ENCODE measurements around the gene AHCYL2. TPM values are rescaled to one million over a fixed set of nuclear protein-coding genes. Genes with fewer than 3 reads are reported as not detected.

The AHCYL2 gene
- total RNA-seq, 1 experiment from 2014 or later, result 23.2 TPM

DNA sequence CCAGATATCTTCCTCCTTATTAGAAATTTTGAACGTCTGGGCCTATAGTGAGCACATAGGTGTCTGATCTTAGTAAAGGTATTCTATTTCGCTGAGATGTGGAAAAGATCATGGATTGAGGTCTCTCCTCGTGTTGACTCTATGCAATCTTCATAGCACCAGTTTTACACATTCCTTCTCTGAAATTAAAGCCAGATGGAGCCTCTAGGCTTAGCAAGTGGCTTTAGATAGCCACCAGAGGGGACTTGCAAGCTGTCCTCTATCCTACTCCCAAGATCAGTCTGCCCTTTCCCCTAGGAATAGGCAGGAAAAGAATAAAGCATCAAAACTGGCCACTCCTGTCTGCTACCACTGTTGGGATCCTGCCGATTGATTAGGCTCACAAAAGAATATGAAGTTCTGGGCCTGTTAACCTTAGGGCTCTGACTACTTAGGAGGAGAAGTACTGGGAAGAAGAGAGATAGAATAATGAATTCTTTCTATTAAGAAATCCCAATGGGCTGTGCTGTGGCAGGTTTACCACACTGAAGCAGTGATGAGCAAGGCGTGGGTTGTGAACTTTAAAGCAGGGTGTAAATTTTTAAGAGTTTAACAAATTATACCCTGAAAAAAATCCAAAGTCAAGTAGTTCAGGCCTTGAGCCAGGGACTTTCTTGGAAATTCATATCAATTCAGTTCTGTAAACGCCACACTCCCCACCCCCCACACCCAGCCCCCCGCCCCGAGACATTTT is 207.2 kb downstream of the AHCYL2 start:
- Histone ChIP-seq H4K8ac (replicated peaks; ENCODE audit: insufficient read length, low read depth, low read length) (no peak overlapping the region), H3K4me2 (ENCODE audit: insufficient read depth, insufficient read length, low read length) (no peak overlapping the region), H4K5ac (ENCODE audit: insufficient read length, low read depth, low read length) (no peak overlapping the region), H3K56ac (ENCODE audit: insufficient read length, low read depth, low read length) (no peak overlapping the region), H2BK20ac (ENCODE audit: low read depth, low read length, poor library complexity, severe bottlenecking) (no peak overlapping the region), H3T11ph (ENCODE audit: low read length) (no peak overlapping the region), H3K79me1 (ENCODE audit: insufficient read depth, low read depth, low read length, poor library complexity, severe bottlenecking) (no peaks in the 10 kb centered on the region), H3K4me1 (ENCODE audit: insufficient read depth, low read length) (0 out of 2 replicates have a peak, but pooled peaks cover 4% of the 10 kb centered on the region), H2BK12ac (ENCODE audit: insufficient read length, low read depth, low read length) (no peak overlapping the region), H3K14ac (ENCODE audit: insufficient read depth, low read length) (no peak overlapping the region), H3K23ac (ENCODE audit: insufficient read length, low read depth, low read length) (no peak overlapping the region), H3K27ac (ENCODE audit: insufficient read length, low read depth, low read length) (no peak overlapping the region), H2AK5ac (ENCODE audit: insufficient read length, low read length) (no peak overlapping the region), H3K27me3 (ENCODE audit: insufficient read depth, low read length) (no peaks in the 10 kb centered on the region; the same call in 1 of the 2 replicates), H3K9ac (ENCODE audit: extremely low read depth, insufficient read length, low read length) (no peak overlapping the region), H2AFZ (ENCODE audit: low read length) (no peak overlapping the region), H3K18ac (ENCODE audit: insufficient read length, low read depth, low read length) (no peak overlapping the region), H2BK5ac (ENCODE audit: insufficient read length, low read length) (no peak overlapping the region), H3K79me2 (ENCODE audit: insufficient read depth, low read length) (no peaks in the 10 kb centered on the region), H3K9me3 (ENCODE audit: control insufficient read depth, low read depth, low read length) (no peaks in the 10 kb centered on the region), H4K20me1 (ENCODE audit: control insufficient read depth, insufficient read depth, insufficient read length) (no peaks in the 10 kb centered on the region), H2BK15ac (ENCODE audit: low read depth, low read length) (no peak overlapping the region), H3K4ac (ENCODE audit: low read depth, low read length) (no peak overlapping the region), H2BK120ac (ENCODE audit: low read depth, low read length, poor library complexity, severe bottlenecking) (no peak overlapping the region), H4K91ac (ENCODE audit: insufficient read length, low read depth, low read length) (no peak overlapping the region), H3K23me2 (ENCODE audit: insufficient read length, low read depth, low read length, poor library complexity, severe bottlenecking) (peaks cover 17% of the 10 kb centered on the region)
- Mint-ChIP-seq H3K9me3 (no peaks in the 10 kb centered on the region), H3K4me1 (peaks cover 25 to 26% of the 10 kb centered on the region in 2 experiments), H3K4me3 (no peak overlapping the region), H3K36me3 (ENCODE audit: insufficient read depth in 1 of 3, low read depth in 3 of 3) (peaks cover 0 to 6% (median 0%) of the 10 kb centered on the region in 3 experiments; a peak in 2 of 7 replicates), H3K27me3 (ENCODE audit: low read depth) (peaks cover 32% of the 10 kb centered on the region), H3K27ac (no peak overlapping the region)
- no CpG with 5 or more reads among the region's 8 CpGs for WGBS (ENCODE audit: extremely low coverage, insufficient read length, low lambda C conversion rate)
- no peak for TF ChIP-seq CTCF (conservative IDR thresholded peaks at IDR 0.05)
- no peak for DNase-seq

Measured in H9 (cell line).